Ovary (tissue), 3 donors: Measurements from ENCODE around the gene ADGRV1.

Source experiments
- CTCF ChIP-seq, 3 donors: fragments of 450-650 bp in 2 of 3; fragments of 200-600 bp in 1 of 3; IDR thresholded peaks; one replicate each; pipeline versions ENCODE4 v1.5.1 to v1.8.0; 2016 to 2022; ENCODE audit warnings: antibody characterized with exemption in 3 of 3, mild to moderate bottlenecking in 1 of 3
- EP300 ChIP-seq: sonication (generic); formaldehyde crosslinking; IDR thresholded peaks from one replicate; pipeline ENCODE4 v1.6.1; 2017; ENCODE audit warnings: antibody characterized with exemption
- POLR2A ChIP-seq: fragments of 450-650 bp; IDR thresholded peaks from one replicate; pipeline ENCODE4 v1.6.1; 2017; ENCODE audit warnings: antibody characterized with exemption, mild to moderate bottlenecking, moderate library complexity
- donor health status: DM: no; HTN: no; CAD: no.

GRCh38 chr5:90889325-90889600 lies 330.7 kb downstream of the ADGRV1 start:
- no peak for TF ChIP-seq POLR2A
- TF ChIP-seq CTCF (IDR thresholded peaks at IDR 0.05) = no peak
- TF ChIP-seq EP300 = no peak
